GM23248 (cell line): ENCODE data around the gene IQGAP2.

Source experiments
- EZH2 ChIP-seq: fragments of 200-600 bp; sonication (generic); IDR thresholded peaks from 2 replicates; pipeline ENCODE4 v1.6.1; 2018; ENCODE audit warnings: antibody characterized with exemption, mild to moderate bottlenecking; ENCODE audit not compliant: insufficient read depth, poor library complexity, severe bottlenecking
- EZH2phosphoT487 ChIP-seq: fragments of 200-600 bp; sonication (generic); IDR thresholded peaks from 2 replicates; pipeline ENCODE4 v1.6.1; 2018; ENCODE audit warnings: antibody characterized with exemption, moderate library complexity, mild to moderate bottlenecking, low read depth; ENCODE audit not compliant: insufficient read depth

DNA sequence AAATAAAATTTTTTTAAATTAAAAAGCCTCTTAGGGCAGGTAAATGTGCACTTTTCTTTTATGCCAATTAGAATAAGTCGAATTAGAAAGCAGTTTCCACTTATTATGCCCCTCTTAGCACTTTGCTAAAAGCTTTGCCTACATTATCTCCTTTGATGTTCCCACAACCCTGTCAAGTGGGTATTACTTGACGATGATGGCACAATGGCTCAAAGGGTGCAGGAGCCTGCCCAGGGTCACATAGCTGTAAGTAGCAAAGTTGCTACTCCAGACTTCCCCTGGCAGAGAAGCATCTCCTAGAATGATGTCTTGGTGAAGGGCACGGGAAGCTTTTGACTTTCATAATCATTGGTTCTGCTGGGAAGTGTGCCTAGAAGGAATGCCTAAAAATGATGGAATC is 18.4 kb upstream of the IQGAP2 start:
- no peak for TF ChIP-seq EZH2phosphoT487
- TF ChIP-seq EZH2, result no peak
